Duodenal mucosa (tissue), 2 donors: ENCODE data around the gene RAB18.
"Not testable (repeated sequence)": the region's sequence is repeated elsewhere in the genome, so short reads cannot be mapped to it uniquely, and the experiment has no call there.

Source experiments
- H3K27ac ChIP-seq: one replicate; pipeline ENCODE4 v1.7.0; 2013; ENCODE audit warnings: low read depth, low read length
- H3K27me3 ChIP-seq, 2 donors: one replicate each; pipeline ENCODE4 v1.7.0; 2013; ENCODE audit warnings: low read length in 2 of 2, control low read depth in 1 of 2; ENCODE audit not compliant: insufficient read depth in 2 of 2, control insufficient read depth in 1 of 2
- H3K36me3 ChIP-seq, 2 donors: one replicate each; pipeline ENCODE4 v1.7.0; 2013; ENCODE audit warnings: low read length in 2 of 2, control low read depth in 1 of 2; ENCODE audit not compliant: insufficient read depth in 2 of 2, control insufficient read depth in 1 of 2
- H3K4me1 ChIP-seq, 2 donors: one replicate each; pipeline ENCODE4 v1.7.0; 2013; ENCODE audit warnings: low read length in 2 of 2, control low read depth in 1 of 2; ENCODE audit not compliant: insufficient read depth in 2 of 2, control insufficient read depth in 1 of 2
- H3K4me3 ChIP-seq, 2 donors: one replicate each; pipeline ENCODE4 v1.7.0; 2013; ENCODE audit warnings: low read length in 2 of 2, low read depth in 1 of 2
- H3K9ac ChIP-seq, 2 donors: one replicate each; pipeline ENCODE4 v1.7.0; 2013; ENCODE audit warnings: low read length in 2 of 2, low read depth in 1 of 2
- H3K9me3 ChIP-seq, 2 donors: one replicate each; pipeline ENCODE4 v1.7.0; 2013; ENCODE audit warnings: low read length in 2 of 2, control low read depth in 1 of 2; ENCODE audit not compliant: control insufficient read depth in 1 of 2

Gene RAB18

DNA sequence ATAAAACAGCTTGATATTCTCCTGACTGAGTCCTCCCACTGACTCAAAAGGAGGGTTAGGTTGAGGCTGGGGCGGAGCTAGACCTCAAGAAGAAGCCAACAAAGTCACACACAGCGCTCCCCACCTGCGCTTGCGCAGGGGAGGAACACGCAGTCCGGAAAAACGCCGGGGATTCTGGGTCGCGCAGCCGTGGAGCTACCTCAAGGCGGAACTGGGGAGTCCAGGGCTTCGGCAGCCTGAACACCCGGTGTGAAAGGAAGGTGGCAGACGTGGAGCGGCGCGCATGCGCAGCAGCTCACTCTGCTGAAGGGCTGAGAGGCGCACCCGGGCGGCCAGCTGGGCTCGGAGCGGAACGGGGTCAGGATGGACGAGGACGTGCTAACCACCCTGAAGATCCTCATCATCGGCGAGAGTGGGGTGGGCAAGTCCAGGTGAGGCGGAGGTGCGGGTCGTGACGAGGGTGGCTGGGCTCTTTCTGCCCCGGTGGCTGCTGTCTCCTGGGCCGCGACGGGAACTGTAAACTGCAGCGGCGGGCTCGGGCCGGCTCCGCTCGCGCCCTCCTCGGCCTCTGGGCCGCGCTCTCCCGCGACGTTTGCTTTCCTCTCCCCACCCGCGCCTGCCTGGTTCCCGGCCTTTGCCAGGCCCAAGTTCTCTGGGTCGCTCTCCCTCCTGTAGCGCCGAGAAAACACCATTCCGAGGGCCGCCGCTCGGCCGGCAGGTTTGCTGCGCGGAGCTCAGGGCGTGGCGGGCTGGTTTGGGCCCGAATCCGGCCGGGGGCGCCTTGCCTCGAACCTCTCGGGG is at the start of gene RAB18:
Gene RAB18, plus strand, starts transcription at position 298 of the 801 bp plus-strand sequence. Its CDS starts 66 bp downstream, at position 364.
- H3K9me3 ChIP-seq = no peaks in the 10 kb centered on the region

DNA sequence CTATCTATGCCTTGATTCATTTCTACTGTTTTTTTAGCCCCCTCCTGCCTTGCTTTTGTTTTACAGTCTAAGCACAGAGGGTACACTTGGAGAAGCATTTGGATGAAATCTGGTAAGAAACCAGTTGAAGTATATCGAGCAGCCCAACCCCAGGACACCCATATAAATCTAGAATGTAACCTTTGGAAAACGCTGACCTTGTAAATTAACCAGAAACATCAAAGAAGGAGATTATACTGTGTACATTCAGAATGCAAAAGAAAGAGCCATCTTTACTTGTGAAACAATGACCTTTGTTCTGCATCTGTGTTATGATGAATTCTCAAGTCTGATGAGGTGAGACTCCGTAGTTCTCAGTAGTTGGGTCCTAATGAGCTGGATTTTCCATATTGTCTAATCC is 49.3 kb upstream of the RAB18 start:
- Histone ChIP-seq H3K9ac (no peak overlapping the region), H3K27me3 (no peaks in the 10 kb centered on the region), H3K27ac (no peak overlapping the region), H3K9me3 (no peaks in the 10 kb centered on the region), H3K4me3 (no peak overlapping the region), H3K36me3 (no peaks in the 10 kb centered on the region), H3K4me1 (no peaks in the 10 kb centered on the region)

More for the DNA sequence above, at the start of gene RAB18:
- H3K4me3 ChIP-seq = peak within 1 kb of the TSS; percentile 89 to 99
- peak within 1 kb of the TSS; percentile 82 for H3K27ac ChIP-seq
- H3K27me3 ChIP-seq = peaks cover 0 to 5% of the 10 kb centered on the region in 2 donors
- no peaks in the 10 kb centered on the region for H3K36me3 ChIP-seq
- H3K4me1 ChIP-seq = peaks cover 11 to 14% of the 10 kb centered on the region in 2 donors
- peak within 1 kb of the TSS; percentile 87 to 93 for H3K9ac ChIP-seq

- H3K27ac ChIP-seq = no peak overlapping the region
- H3K4me3 ChIP-seq = no peak overlapping the region
- H3K27me3 ChIP-seq = no peaks in the 10 kb centered on the region
- H3K9me3 ChIP-seq = no peaks in the 10 kb centered on the region
- H3K36me3 ChIP-seq = no peaks in the 10 kb centered on the region
- H3K9ac ChIP-seq = no peak overlapping the region
- H3K4me1 ChIP-seq = no peaks in the 10 kb centered on the region
These were observed 46.7 kb upstream of the RAB18 start for GRCh38 chr10:27457261-27457945.

- H3K36me3 ChIP-seq = no peaks in the 10 kb centered on the region
- no peaks in the 10 kb centered on the region for H3K27me3 ChIP-seq
- no peaks in the 10 kb centered on the region for H3K9me3 ChIP-seq
- no peak overlapping the region for H3K4me3 ChIP-seq
- H3K27ac ChIP-seq = no peak overlapping the region
- H3K4me1 ChIP-seq = no peaks in the 10 kb centered on the region
- H3K9ac ChIP-seq = no peak overlapping the region
These were observed 46.1 kb upstream of the RAB18 start for GRCh38 chr10:27457966-27458365.

GRCh38 chr10:27461312-27461711 is 42.8 kb upstream of the RAB18 start:
- Histone ChIP-seq H3K27ac (no peak overlapping the region), H3K36me3 (no peaks in the 10 kb centered on the region), H3K4me1 (no peaks in the 10 kb centered on the region), H3K9me3 (no peaks in the 10 kb centered on the region), H3K27me3 (no peaks in the 10 kb centered on the region), H3K9ac (no peak overlapping the region), H3K4me3 (no peak overlapping the region)

GRCh38 chr10:27463961-27464360 is 40.1 kb upstream of the RAB18 start:
- Histone ChIP-seq H3K27me3 (no peaks in the 10 kb centered on the region), H3K9me3 (no peaks in the 10 kb centered on the region), H3K4me3 (no peak overlapping the region), H3K36me3 (no peaks in the 10 kb centered on the region), H3K9ac (no peak overlapping the region), H3K4me1 (no peaks in the 10 kb centered on the region), H3K27ac (no peak overlapping the region)

- H3K4me3 ChIP-seq = no peak overlapping the region
- H3K9me3 ChIP-seq = no peaks in the 10 kb centered on the region
- no peaks in the 10 kb centered on the region for H3K4me1 ChIP-seq
- H3K9ac ChIP-seq = no peak overlapping the region
- H3K36me3 ChIP-seq = no peaks in the 10 kb centered on the region
- no peak overlapping the region for H3K27ac ChIP-seq
- H3K27me3 ChIP-seq = no peaks in the 10 kb centered on the region
These were observed 39.1 kb upstream of the RAB18 start for GRCh38 chr10:27464993-27465392.

DNA sequence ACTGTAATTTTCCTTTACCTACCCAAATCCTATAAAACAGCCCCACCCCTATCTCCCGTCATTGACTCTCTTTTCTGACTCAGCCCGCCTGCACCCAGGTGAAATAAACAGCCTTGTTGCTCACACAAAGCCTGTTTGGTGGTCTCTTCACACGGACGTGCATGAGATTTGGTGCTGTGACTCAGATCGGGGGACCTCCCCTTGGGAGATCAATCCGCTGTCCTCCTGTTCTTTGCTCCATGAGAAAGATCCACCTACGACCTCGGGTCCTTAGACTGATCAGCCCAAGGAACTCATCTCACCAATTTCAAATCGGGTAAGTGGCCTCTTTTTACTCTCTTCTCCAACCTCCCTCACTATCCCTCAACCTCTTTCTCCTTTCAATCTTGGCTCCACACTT is 38.5 kb upstream of the RAB18 start:
- not testable (repeated sequence) for H3K4me3 ChIP-seq, H3K27me3 ChIP-seq, H3K9me3 ChIP-seq

GRCh38 chr10:27470885-27471284 is 33.2 kb upstream of the RAB18 start:
- Histone ChIP-seq H3K9me3 (no peaks in the 10 kb centered on the region), H3K27ac (no peak overlapping the region), H3K9ac (no peak overlapping the region), H3K4me1 (no peaks in the 10 kb centered on the region), H3K27me3 (no peaks in the 10 kb centered on the region), H3K36me3 (no peaks in the 10 kb centered on the region), H3K4me3 (no peak overlapping the region)

More for the DNA sequence above, 38.5 kb upstream of the RAB18 start:
- not testable (repeated sequence) for H3K27ac ChIP-seq, H3K9ac ChIP-seq, H3K4me1 ChIP-seq, H3K36me3 ChIP-seq

GRCh38 chr10:27474741-27475140 is 29.4 kb upstream of the RAB18 start:
- H3K4me3 ChIP-seq = no peak overlapping the region
- H3K36me3 ChIP-seq = no peaks in the 10 kb centered on the region
- no peaks in the 10 kb centered on the region for H3K9me3 ChIP-seq
- no peak overlapping the region for H3K9ac ChIP-seq
- no peak overlapping the region for H3K27ac ChIP-seq
- no peaks in the 10 kb centered on the region for H3K4me1 ChIP-seq
- H3K27me3 ChIP-seq = no peaks in the 10 kb centered on the region
